ENCODE measurements around the gene MFSD12. TPM values are rescaled to one million over a fixed set of nuclear protein-coding genes. Genes with fewer than 3 reads are reported as not detected.

Gene MFSD12
- total RNA-seq, 1 experiment from 2014 or later = 131 TPM

GRCh38 chr19:3516675-3517207, 40.6 kb downstream of the MFSD12 start (continued):
- TF ChIP-seq, protein P1, sequence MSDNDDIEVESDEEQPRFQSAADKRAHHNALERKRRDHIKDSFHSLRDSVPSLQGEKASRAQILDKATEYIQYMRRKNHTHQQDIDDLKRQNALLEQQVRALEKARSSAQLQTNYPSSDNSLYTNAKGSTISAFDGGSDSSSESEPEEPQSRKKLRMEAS (IDR thresholded peaks at IDR 0.05) = no peak
- no peak for TF ChIP-seq CEBPB (IDR thresholded peaks at IDR 0.05; ENCODE audit: low read depth)
- no peak for TF ChIP-seq ZFX (IDR thresholded peaks at IDR 0.05)

GRCh38 chr19:3515891-3516422, 41.4 kb downstream of the MFSD12 start:
- CTCF ChIA-PET = no interaction called here
- H3K27me3 ChIP-seq (ENCODE audit: insufficient read depth, low read length) = no peaks in the 10 kb centered on the region
- H3K4me3 ChIP-seq (replicated peaks in 1 of 2; ENCODE audit: low read depth in 1 of 2, low read length in 2 of 2) = no peak overlapping the region
- H3K9me3 ChIP-seq (ENCODE audit: control insufficient read depth in 1 of 2, insufficient read depth in 1 of 2, low read depth in 1 of 2, low read length in 2 of 2) = no peaks in the 10 kb centered on the region
- no peaks in the 10 kb centered on the region for H4K20me1 ChIP-seq (ENCODE audit: insufficient read depth)
- no peak for TF ChIP-seq CTCF (IDR thresholded peaks at IDR 0.05 in 2 of 3, conservative IDR thresholded peaks at IDR 0.05 in 1 of 3; ENCODE audit: borderline replicate concordance in 1 of 3, insufficient read depth in 1 of 3, low read depth in 2 of 3, low read length in 2 of 3)
- TF ChIP-seq, protein P1 (IDR thresholded peaks at IDR 0.05) = no peak
- H3K9ac ChIP-seq (ENCODE audit: low read length) = no peak overlapping the region
- no peak overlapping the region for H3K4me2 ChIP-seq (ENCODE audit: low read length)
- POLR2A ChIA-PET = interaction anchor here (0.5 kb wide), 1 partner anchor 240 kb away, joined by 3 read pairs; no protein-coding TSS in a partner anchor
- H3K9me2 ChIP-seq (ENCODE audit: insufficient read depth) = no peaks in the 10 kb centered on the region
- ATAC-seq (no peak), DNase-seq (ENCODE audit: low read depth, low spot score) (no peak)
- H2AFZ ChIP-seq (ENCODE audit: low read depth, low read length, poor library complexity, severe bottlenecking) = no peak overlapping the region
- no TSS peak for BruUV-seq (replicated peaks)
- RAD21 ChIA-PET (ENCODE audit: low non-redundant PET in 1 of 2, low total read pairs in 2 of 2, uncharacterized antibody in 2 of 2, unreplicated experiment in 2 of 2) = no interaction called here
- intact Hi-C loops (cut with micrococcal nuclease) = no loop called here
- H3K36me3 ChIP-seq (ENCODE audit: control insufficient read depth in 1 of 2, insufficient read depth in 2 of 2, low read length in 2 of 2) = peaks cover 7 to 8% of the 10 kb centered on the region in 2 experiments; a peak in 3 of 4 replicates
- H3K79me2 ChIP-seq (ENCODE audit: insufficient read depth, low read length) = peaks cover 93% of the 10 kb centered on the region
- H3K4me1 ChIP-seq (ENCODE audit: control insufficient read depth in 1 of 2, insufficient read depth in 2 of 2, low read length in 2 of 2) = peaks cover 3 to 10% of the 10 kb centered on the region in 2 experiments; a peak in 2 of 4 replicates
- H3K27ac ChIP-seq (ENCODE audit: low read depth, low read length) = no peak overlapping the region
